OCI-LY3 (cell line): Measurements from ENCODE around the gene PBX3.

ENCODE experiments used
- H2AFZ ChIP-seq: fragments of 200-600, 300-600 bp; shearing (Covaris generic); 2 replicates; pipeline ENCODE4 v1.6.0; 2014; ENCODE audit warnings: antibody characterized with exemption, low read depth, low read length
- H3K27ac ChIP-seq: fragments of 200-600, 300-600 bp; sonication (generic); 2 replicates; pipeline ENCODE4 v1.5.1; 2014; ENCODE audit warnings: mild to moderate bottlenecking, low read length, moderate library complexity, mixed read lengths
- H3K27me3 ChIP-seq: fragments of 200-600, 300-600 bp; sonication (generic); 2 replicates; pipeline ENCODE4 v1.6.1; 2014; ENCODE audit warnings: low read depth, low read length, mixed read lengths
- H3K36me3 ChIP-seq: fragments of 200-600, 300-600 bp; sonication (generic); replicated peaks from 2 replicates; pipeline ENCODE3; 2014; ENCODE audit warnings: low read depth, low read length, mixed read lengths
- H3K4me1 ChIP-seq: fragments of 300-600, 200-600 bp; sonication (generic); 2 replicates; pipeline ENCODE4 v1.6.1; 2014; ENCODE audit warnings: low read length, mixed read lengths
- H3K4me2 ChIP-seq: fragments of 200-600, 300-600 bp; sonication (generic); 2 replicates; pipeline ENCODE4 v1.6.1; 2014; ENCODE audit warnings: low read length, mixed read lengths
- H3K4me3 ChIP-seq: fragments of 300-600, 200-600 bp; sonication (generic); 2 replicates; pipeline ENCODE4 v1.5.1; 2014; ENCODE audit warnings: antibody characterized with exemption, mild to moderate bottlenecking, low read length, moderate library complexity
- H3K79me2 ChIP-seq: fragments of 300-600, 200-600 bp; shearing (Covaris generic); 2 replicates; pipeline ENCODE4 v1.6.1; 2014; ENCODE audit warnings: mild to moderate bottlenecking, low read length, mixed read lengths
- H3K9ac ChIP-seq: fragments of 300-600, 200-600 bp; shearing (Covaris generic); 2 replicates; pipeline ENCODE4 v1.6.0; 2014; ENCODE audit warnings: mild to moderate bottlenecking, low read length, moderate library complexity
- H3K9me3 ChIP-seq: fragments of 200-600, 300-600 bp; shearing (Covaris generic); 2 replicates; pipeline ENCODE4 v1.6.1; 2014; ENCODE audit warnings: low read length, mixed read lengths; ENCODE audit not compliant: insufficient read depth
- H4K20me1 ChIP-seq: fragments of 200-600, 300-600 bp; sonication (generic); 2 replicates; pipeline ENCODE4 v1.6.1; 2016; ENCODE audit warnings: low read length, mixed read lengths; ENCODE audit not compliant: insufficient read depth
- CTCF ChIP-seq: fragments of 200-600, 300-600 bp; sonication (generic); IDR thresholded peaks from 2 replicates; pipeline ENCODE4 v1.5.1; 2014; ENCODE audit warnings: antibody characterized with exemption, low read length, low read depth
- EZH2phosphoT487 ChIP-seq: fragments of 200-600 bp; shearing (Covaris generic); IDR thresholded peaks from 2 replicates; pipeline ENCODE4 v1.6.1; 2018; ENCODE audit warnings: antibody characterized with exemption, mixed run types, low read depth

Gene PBX3

GRCh38 chr9:125883565-125884217, 136.5 kb downstream of the PBX3 start:
- Histone ChIP-seq H3K79me2 (no peaks in the 10 kb centered on the region), H3K4me1 (no peaks in the 10 kb centered on the region), H3K27ac (no peak overlapping the region), H3K36me3 (no peaks in the 10 kb centered on the region), H3K27me3 (peaks cover 12% of the 10 kb centered on the region), H2AFZ (no peak overlapping the region), H3K9ac (no peak overlapping the region), H4K20me1 (no peaks in the 10 kb centered on the region), H3K9me3 (no peaks in the 10 kb centered on the region), H3K4me2 (no peak overlapping the region), H3K4me3 (no peak overlapping the region)
- no peak for TF ChIP-seq EZH2phosphoT487

- H3K4me3 ChIP-seq, result no peak overlapping the region
- H3K79me2 ChIP-seq, result no peaks in the 10 kb centered on the region
- H3K4me1 ChIP-seq, result no peaks in the 10 kb centered on the region
- H3K36me3 ChIP-seq, result no peaks in the 10 kb centered on the region
- no peak overlapping the region for H3K27ac ChIP-seq
- H2AFZ ChIP-seq, result no peak overlapping the region
- TF ChIP-seq EZH2phosphoT487, result no peak
- no peak for TF ChIP-seq CTCF
- no peak overlapping the region for H3K9ac ChIP-seq
- no peaks in the 10 kb centered on the region for H3K9me3 ChIP-seq
- H3K27me3 ChIP-seq, result peaks cover 16% of the 10 kb centered on the region
- no peak overlapping the region for H3K4me2 ChIP-seq
- no peaks in the 10 kb centered on the region for H4K20me1 ChIP-seq
These were observed 137.0 kb downstream of the PBX3 start for GRCh38 chr9:125884218-125884595.

- H4K20me1 ChIP-seq, result peaks cover 6% of the 10 kb centered on the region; the same call in 1 of the 2 replicates
- H3K9me3 ChIP-seq, result no peaks in the 10 kb centered on the region
- no peak overlapping the region for H3K4me3 ChIP-seq
- no peak overlapping the region for H2AFZ ChIP-seq
- TF ChIP-seq EZH2phosphoT487 (no peak), CTCF (no peak)
- H3K9ac ChIP-seq, result no peak overlapping the region
- no peak overlapping the region for H3K4me2 ChIP-seq
- no peak overlapping the region for H3K27ac ChIP-seq
- no peaks in the 10 kb centered on the region for H3K36me3 ChIP-seq
- H3K79me2 ChIP-seq, result no peaks in the 10 kb centered on the region
- peaks cover 26% of the 10 kb centered on the region for H3K27me3 ChIP-seq
- H3K4me1 ChIP-seq, result peaks cover 5% of the 10 kb centered on the region; the same call in 1 of the 2 replicates
These were observed 138.3 kb downstream of the PBX3 start for GRCh38 chr9:125885405-125886034.

- Histone ChIP-seq H2AFZ (no peak overlapping the region), H3K4me3 (no peak overlapping the region), H3K27me3 (peaks cover 34% of the 10 kb centered on the region), H3K36me3 (no peaks in the 10 kb centered on the region), H3K9me3 (no peaks in the 10 kb centered on the region), H3K27ac (no peak overlapping the region), H3K4me1 (peaks cover 5% of the 10 kb centered on the region; the same call in 1 of the 2 replicates), H3K79me2 (no peaks in the 10 kb centered on the region), H4K20me1 (peaks cover 7% of the 10 kb centered on the region; the same call in 1 of the 2 replicates), H3K9ac (no peak overlapping the region), H3K4me2 (no peak overlapping the region)
- TF ChIP-seq EZH2phosphoT487, result no peak
- no peak for TF ChIP-seq CTCF
These were observed 139.2 kb downstream of the PBX3 start for GRCh38 chr9:125886365-125886764.
